ENCODE data around the gene ACTRT2.

ACTRT2 gene

GRCh38 chr1:2977886-2978611 lies 43.2 kb upstream of the ACTRT2 start:
- H3K27ac ChIP-seq (ENCODE audit: low read depth in 2 of 2, low read length in 2 of 2), result no peak overlapping the region
- H3K27me3 ChIP-seq (ENCODE audit: control insufficient read depth in 2 of 2, insufficient read depth in 2 of 2, low read length in 2 of 2), result no peaks in the 10 kb centered on the region
- H3K4me1 ChIP-seq (ENCODE audit: control insufficient read depth in 2 of 2, insufficient read depth in 2 of 2, low read length in 2 of 2), result no peaks in the 10 kb centered on the region
- H3K4me3 ChIP-seq (ENCODE audit: low read length in 2 of 2), result no peak overlapping the region
- H3K36me3 ChIP-seq (ENCODE audit: control insufficient read depth in 2 of 2, insufficient read depth in 2 of 2, low read length in 2 of 2), result no peaks in the 10 kb centered on the region
- H3K9me3 ChIP-seq (ENCODE audit: control insufficient read depth in 2 of 2, low read length in 2 of 2), result no peaks in the 10 kb centered on the region
- H3K9ac ChIP-seq (ENCODE audit: low read depth in 1 of 2, low read length in 2 of 2), result no peak overlapping the region

- H3K9me3 ChIP-seq (ENCODE audit: control insufficient read depth in 2 of 2, low read length in 2 of 2), result no peaks in the 10 kb centered on the region
- H3K4me3 ChIP-seq (ENCODE audit: low read length in 2 of 2), result no peak overlapping the region
- no peaks in the 10 kb centered on the region for H3K36me3 ChIP-seq (ENCODE audit: control insufficient read depth in 2 of 2, insufficient read depth in 2 of 2, low read length in 2 of 2)
- no peak overlapping the region for H3K9ac ChIP-seq (ENCODE audit: low read depth in 1 of 2, low read length in 2 of 2)
- no peak overlapping the region for H3K27ac ChIP-seq (ENCODE audit: low read depth in 2 of 2, low read length in 2 of 2)
- no peaks in the 10 kb centered on the region for H3K4me1 ChIP-seq (ENCODE audit: control insufficient read depth in 2 of 2, insufficient read depth in 2 of 2, low read length in 2 of 2)
- H3K27me3 ChIP-seq (ENCODE audit: control insufficient read depth in 2 of 2, insufficient read depth in 2 of 2, low read length in 2 of 2), result no peaks in the 10 kb centered on the region
Measured at GRCh38 chr1:2978691-2979190, 42.5 kb upstream of the ACTRT2 start.

GRCh38 chr1:2979191-2980072 lies 41.8 kb upstream of the ACTRT2 start:
- no peaks in the 10 kb centered on the region for H3K36me3 ChIP-seq (ENCODE audit: control insufficient read depth in 2 of 2, insufficient read depth in 2 of 2, low read length in 2 of 2)
- H3K27ac ChIP-seq (ENCODE audit: low read depth in 2 of 2, low read length in 2 of 2), result no peak overlapping the region
- H3K9me3 ChIP-seq (ENCODE audit: control insufficient read depth in 2 of 2, low read length in 2 of 2), result no peaks in the 10 kb centered on the region
- H3K9ac ChIP-seq (ENCODE audit: low read depth in 1 of 2, low read length in 2 of 2), result no peak overlapping the region
- no peaks in the 10 kb centered on the region for H3K4me1 ChIP-seq (ENCODE audit: control insufficient read depth in 2 of 2, insufficient read depth in 2 of 2, low read length in 2 of 2)
- H3K27me3 ChIP-seq (ENCODE audit: control insufficient read depth in 2 of 2, insufficient read depth in 2 of 2, low read length in 2 of 2), result no peaks in the 10 kb centered on the region
- no peak overlapping the region for H3K4me3 ChIP-seq (ENCODE audit: low read length in 2 of 2)

- Histone ChIP-seq H3K27ac (ENCODE audit: low read depth in 2 of 2, low read length in 2 of 2) (no peak overlapping the region), H3K4me3 (ENCODE audit: low read length in 2 of 2) (no peak overlapping the region), H3K9ac (ENCODE audit: low read depth in 1 of 2, low read length in 2 of 2) (no peak overlapping the region), H3K4me1 (ENCODE audit: control insufficient read depth in 2 of 2, insufficient read depth in 2 of 2, low read length in 2 of 2) (no peaks in the 10 kb centered on the region), H3K27me3 (ENCODE audit: control insufficient read depth in 2 of 2, insufficient read depth in 2 of 2, low read length in 2 of 2) (no peaks in the 10 kb centered on the region), H3K36me3 (ENCODE audit: control insufficient read depth in 2 of 2, insufficient read depth in 2 of 2, low read length in 2 of 2) (no peaks in the 10 kb centered on the region), H3K9me3 (ENCODE audit: control insufficient read depth in 2 of 2, low read length in 2 of 2) (no peaks in the 10 kb centered on the region)
Measured at GRCh38 chr1:2980073-2980791, 41.0 kb upstream of the ACTRT2 start.

- Histone ChIP-seq H3K9ac (ENCODE audit: low read depth in 1 of 2, low read length in 2 of 2) (no peak overlapping the region), H3K4me3 (ENCODE audit: low read length in 2 of 2) (no peak overlapping the region), H3K36me3 (ENCODE audit: control insufficient read depth in 2 of 2, insufficient read depth in 2 of 2, low read length in 2 of 2) (no peaks in the 10 kb centered on the region), H3K9me3 (ENCODE audit: control insufficient read depth in 2 of 2, low read length in 2 of 2) (no peaks in the 10 kb centered on the region), H3K4me1 (ENCODE audit: control insufficient read depth in 2 of 2, insufficient read depth in 2 of 2, low read length in 2 of 2) (no peaks in the 10 kb centered on the region), H3K27ac (ENCODE audit: low read depth in 2 of 2, low read length in 2 of 2) (no peak overlapping the region), H3K27me3 (ENCODE audit: control insufficient read depth in 2 of 2, insufficient read depth in 2 of 2, low read length in 2 of 2) (no peaks in the 10 kb centered on the region)
Measured at GRCh38 chr1:2980849-2981248, 40.4 kb upstream of the ACTRT2 start.

- H3K4me1 ChIP-seq (ENCODE audit: control insufficient read depth in 2 of 2, insufficient read depth in 2 of 2, low read length in 2 of 2), result no peaks in the 10 kb centered on the region
- H3K36me3 ChIP-seq (ENCODE audit: control insufficient read depth in 2 of 2, insufficient read depth in 2 of 2, low read length in 2 of 2), result no peaks in the 10 kb centered on the region
- H3K9ac ChIP-seq (ENCODE audit: low read depth in 1 of 2, low read length in 2 of 2), result no peak overlapping the region
- no peak overlapping the region for H3K27ac ChIP-seq (ENCODE audit: low read depth in 2 of 2, low read length in 2 of 2)
- no peak overlapping the region for H3K4me3 ChIP-seq (ENCODE audit: low read length in 2 of 2)
- no peaks in the 10 kb centered on the region for H3K9me3 ChIP-seq (ENCODE audit: control insufficient read depth in 2 of 2, low read length in 2 of 2)
- no peaks in the 10 kb centered on the region for H3K27me3 ChIP-seq (ENCODE audit: control insufficient read depth in 2 of 2, insufficient read depth in 2 of 2, low read length in 2 of 2)
Measured at GRCh38 chr1:2981388-2981787, 39.9 kb upstream of the ACTRT2 start.

- no peaks in the 10 kb centered on the region for H3K9me3 ChIP-seq (ENCODE audit: control insufficient read depth in 2 of 2, low read length in 2 of 2)
- no peaks in the 10 kb centered on the region for H3K36me3 ChIP-seq (ENCODE audit: control insufficient read depth in 2 of 2, insufficient read depth in 2 of 2, low read length in 2 of 2)
- H3K4me3 ChIP-seq (ENCODE audit: low read length in 2 of 2), result no peak overlapping the region
- no peaks in the 10 kb centered on the region for H3K27me3 ChIP-seq (ENCODE audit: control insufficient read depth in 2 of 2, insufficient read depth in 2 of 2, low read length in 2 of 2)
- no peak overlapping the region for H3K27ac ChIP-seq (ENCODE audit: low read depth in 2 of 2, low read length in 2 of 2)
- no peaks in the 10 kb centered on the region for H3K4me1 ChIP-seq (ENCODE audit: control insufficient read depth in 2 of 2, insufficient read depth in 2 of 2, low read length in 2 of 2)
- no peak overlapping the region for H3K9ac ChIP-seq (ENCODE audit: low read depth in 1 of 2, low read length in 2 of 2)
Measured at GRCh38 chr1:2981981-2982614, 39.2 kb upstream of the ACTRT2 start.

- H3K9ac ChIP-seq (ENCODE audit: low read depth in 1 of 2, low read length in 2 of 2), result no peak overlapping the region
- no peaks in the 10 kb centered on the region for H3K27me3 ChIP-seq (ENCODE audit: control insufficient read depth in 2 of 2, insufficient read depth in 2 of 2, low read length in 2 of 2)
- H3K36me3 ChIP-seq (ENCODE audit: control insufficient read depth in 2 of 2, insufficient read depth in 2 of 2, low read length in 2 of 2), result no peaks in the 10 kb centered on the region
- H3K27ac ChIP-seq (ENCODE audit: low read depth in 2 of 2, low read length in 2 of 2), result no peak overlapping the region
- H3K9me3 ChIP-seq (ENCODE audit: control insufficient read depth in 2 of 2, low read length in 2 of 2), result no peaks in the 10 kb centered on the region
- no peaks in the 10 kb centered on the region for H3K4me1 ChIP-seq (ENCODE audit: control insufficient read depth in 2 of 2, insufficient read depth in 2 of 2, low read length in 2 of 2)
- H3K4me3 ChIP-seq (ENCODE audit: low read length in 2 of 2), result no peak overlapping the region
Measured at GRCh38 chr1:2982615-2983318, 38.5 kb upstream of the ACTRT2 start.

- H3K9ac ChIP-seq (ENCODE audit: low read depth in 1 of 2, low read length in 2 of 2), result no peak overlapping the region
Measured at GRCh38 chr1:2983319-2983705, 38.0 kb upstream of the ACTRT2 start.

More at GRCh38 chr1:2983319-2983705, 38.0 kb upstream of the ACTRT2 start:
- Histone ChIP-seq H3K4me1 (ENCODE audit: control insufficient read depth in 2 of 2, insufficient read depth in 2 of 2, low read length in 2 of 2) (no peaks in the 10 kb centered on the region), H3K4me3 (ENCODE audit: low read length in 2 of 2) (no peak overlapping the region), H3K27me3 (ENCODE audit: control insufficient read depth in 2 of 2, insufficient read depth in 2 of 2, low read length in 2 of 2) (no peaks in the 10 kb centered on the region), H3K9me3 (ENCODE audit: control insufficient read depth in 2 of 2, low read length in 2 of 2) (no peaks in the 10 kb centered on the region), H3K36me3 (ENCODE audit: control insufficient read depth in 2 of 2, insufficient read depth in 2 of 2, low read length in 2 of 2) (no peaks in the 10 kb centered on the region), H3K27ac (ENCODE audit: low read depth in 2 of 2, low read length in 2 of 2) (no peak overlapping the region)

All from mucosa of rectum (tissue), 2 donors.